Astrocyte (in vitro differentiated cells and primary cell): ENCODE measurements around the gene AGRN. TPM values are rescaled to one million over a fixed set of nuclear protein-coding genes. Genes with fewer than 3 reads are reported as not detected.

Experiments used
- DNase-seq: peaks from one replicate; pipeline ENCODE4 v3.0.0-alpha.2; 2010; ENCODE audit warnings: low read depth
- FAIRE-seq: peaks from 2 replicates; lab custom pipeline; 2011; peaks lifted over from hg19 to GRCh38; lab: Jason Lieb, UNC
- H2AFZ ChIP-seq: 2 replicates; pipeline ENCODE4 v1.6.0; 2012; ENCODE audit warnings: low read depth, low read length, inconsistent platforms
- H3K27ac ChIP-seq: 2 replicates; pipeline ENCODE4 v1.5.1; 2011; ENCODE audit warnings: low read depth, low read length, inconsistent platforms
- H3K27me3 ChIP-seq: 2 replicates; pipeline ENCODE4 v1.6.0; 2011; ENCODE audit warnings: low read length, inconsistent platforms; ENCODE audit not compliant: insufficient read depth
- H3K36me3 ChIP-seq: 2 replicates; pipeline ENCODE4 v1.5.1; 2011; ENCODE audit warnings: low read length, inconsistent platforms; ENCODE audit not compliant: insufficient read depth
- H3K4me1 ChIP-seq: 2 replicates; pipeline ENCODE4 v1.5.1; 2011; ENCODE audit warnings: low read length, inconsistent platforms; ENCODE audit not compliant: insufficient read depth
- H3K4me2 ChIP-seq: 2 replicates; pipeline ENCODE4 v1.6.0; 2012; ENCODE audit warnings: low read length, inconsistent platforms
- H3K4me3 ChIP-seq: 2 replicates; pipeline ENCODE4 v1.5.1; 2011; ENCODE audit warnings: low read depth, mild to moderate bottlenecking, low read length, inconsistent platforms; ENCODE audit not compliant: insufficient read depth
- H3K79me2 ChIP-seq: 2 replicates; pipeline ENCODE4 v1.6.0; 2012; ENCODE audit warnings: mild to moderate bottlenecking, low read length, inconsistent platforms; ENCODE audit not compliant: insufficient read depth
- H3K9ac ChIP-seq: 2 replicates; pipeline ENCODE4 v1.6.0; 2012; ENCODE audit warnings: mild to moderate bottlenecking, low read length, inconsistent platforms
- H3K9me3 ChIP-seq: 2 replicates; pipeline ENCODE4 v1.5.1; 2012; ENCODE audit warnings: low read depth, mild to moderate bottlenecking, low read length, inconsistent platforms; ENCODE audit not compliant: insufficient read depth
- H4K20me1 ChIP-seq: 2 replicates; pipeline ENCODE4 v1.6.0; 2012; ENCODE audit warnings: low read length, inconsistent platforms; ENCODE audit not compliant: insufficient read depth
- H3K27ac Mint-ChIP-seq: one replicate; pipeline ENCODE4 v1.8.0; 2021; ENCODE audit warnings: mild to moderate bottlenecking, mixed read lengths; ENCODE audit not compliant: unreplicated experiment
- H3K27me3 Mint-ChIP-seq: one replicate; pipeline ENCODE4 v1.8.0; 2021; ENCODE audit warnings: low read depth, mixed read lengths; ENCODE audit not compliant: unreplicated experiment
- H3K36me3 Mint-ChIP-seq: one replicate; pipeline ENCODE4 v1.8.0; 2021; ENCODE audit warnings: low read depth, mixed read lengths; ENCODE audit not compliant: unreplicated experiment
- H3K4me1 Mint-ChIP-seq: one replicate; pipeline ENCODE4 v1.8.0; 2021; ENCODE audit warnings: low read depth, mixed read lengths; ENCODE audit not compliant: unreplicated experiment
- H3K4me3 Mint-ChIP-seq: one replicate; pipeline ENCODE4 v1.8.0; 2021; ENCODE audit warnings: mild to moderate bottlenecking, moderate library complexity, mixed read lengths; ENCODE audit not compliant: unreplicated experiment
- H3K9me3 Mint-ChIP-seq: one replicate; pipeline ENCODE4 v1.8.0; 2021; ENCODE audit warnings: mild to moderate bottlenecking, mixed read lengths; ENCODE audit not compliant: unreplicated experiment
- CTCF ChIP-seq: IDR thresholded peaks from 2 replicates; pipeline ENCODE4 v1.5.1; 2011; ENCODE audit warnings: low read depth, mild to moderate bottlenecking, inconsistent platforms, low read length, moderate library complexity; ENCODE audit not compliant: insufficient read depth
- EZH2 ChIP-seq: IDR thresholded peaks from 2 replicates; pipeline ENCODE4 v1.6.1; 2012; ENCODE audit warnings: mild to moderate bottlenecking, low read length, inconsistent platforms; ENCODE audit not compliant: insufficient read depth
- total RNA-seq: library from RNA; stranded (reverse); gene quantifications from 2 replicates; pipeline ENCODE4 v1.2.1, GENCODE V29; 2021

AGRN gene
- total RNA-seq, 1 donor from 2014 or later: 589 TPM

DNA sequence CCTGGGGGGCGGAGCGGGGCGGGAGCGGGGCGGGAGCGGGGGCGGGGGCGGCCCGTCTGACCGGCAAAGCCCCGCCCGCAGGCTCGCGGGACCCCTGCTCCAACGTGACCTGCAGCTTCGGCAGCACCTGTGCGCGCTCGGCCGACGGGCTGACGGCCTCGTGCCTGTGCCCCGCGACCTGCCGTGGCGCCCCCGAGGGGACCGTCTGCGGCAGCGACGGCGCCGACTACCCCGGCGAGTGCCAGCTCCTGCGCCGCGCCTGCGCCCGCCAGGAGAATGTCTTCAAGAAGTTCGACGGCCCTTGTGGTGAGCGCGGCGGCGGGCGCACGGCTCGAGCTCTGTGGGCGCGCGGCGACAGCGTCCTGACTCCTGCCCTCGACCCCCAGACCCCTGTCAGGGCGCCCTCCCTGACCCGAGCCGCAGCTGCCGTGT lies 21.2 kb downstream of the AGRN start:
- H3K9ac ChIP-seq: no peak overlapping the region
- DNase-seq (no peak), FAIRE-seq (no peak)
- H3K4me3 ChIP-seq: no peak overlapping the region
- no peak overlapping the region for H3K4me3 Mint-ChIP-seq
- no peak for TF ChIP-seq CTCF
- TF ChIP-seq EZH2: no peak
- H3K27ac Mint-ChIP-seq: no peak overlapping the region
- H3K27ac ChIP-seq: no peak overlapping the region
- no peak overlapping the region for H2AFZ ChIP-seq
- peaks cover 19% of the 10 kb centered on the region for H3K36me3 Mint-ChIP-seq
- H3K4me1 ChIP-seq: peaks cover 7% of the 10 kb centered on the region
- no peaks in the 10 kb centered on the region for H3K27me3 Mint-ChIP-seq
- peaks cover 22% of the 10 kb centered on the region for H3K79me2 ChIP-seq
- peaks cover 5% of the 10 kb centered on the region for H3K4me1 Mint-ChIP-seq
- peaks cover 79% of the 10 kb centered on the region for H4K20me1 ChIP-seq
- no peak overlapping the region for H3K4me2 ChIP-seq
- H3K9me3 Mint-ChIP-seq: no peaks in the 10 kb centered on the region
- H3K36me3 ChIP-seq: no peaks in the 10 kb centered on the region
- H3K27me3 ChIP-seq: no peaks in the 10 kb centered on the region
- no peaks in the 10 kb centered on the region for H3K9me3 ChIP-seq

DNA sequence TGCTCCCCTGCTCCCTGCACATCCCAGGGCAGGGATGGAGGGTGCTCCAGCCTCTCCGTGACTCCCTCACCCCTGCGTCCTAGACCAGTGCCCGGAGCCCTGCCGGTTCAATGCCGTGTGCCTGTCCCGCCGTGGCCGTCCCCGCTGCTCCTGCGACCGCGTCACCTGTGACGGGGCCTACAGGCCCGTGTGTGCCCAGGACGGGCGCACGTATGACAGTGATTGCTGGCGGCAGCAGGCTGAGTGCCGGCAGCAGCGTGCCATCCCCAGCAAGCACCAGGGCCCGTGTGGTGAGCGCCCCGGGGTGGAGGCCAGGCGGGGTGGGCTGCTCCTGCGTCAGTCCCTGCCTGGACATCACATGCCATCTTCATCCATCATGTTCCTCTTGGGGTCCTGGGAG lies 22.0 kb downstream of the AGRN start:
- Mint-ChIP-seq H3K4me1 (peaks cover 3% of the 10 kb centered on the region), H3K27ac (no peak overlapping the region), H3K9me3 (no peaks in the 10 kb centered on the region), H3K36me3 (peaks cover 17% of the 10 kb centered on the region), H3K27me3 (no peaks in the 10 kb centered on the region), H3K4me3 (no peak overlapping the region)
- no peak overlapping the region for H3K4me3 ChIP-seq
- H3K36me3 ChIP-seq: no peaks in the 10 kb centered on the region
- H2AFZ ChIP-seq: no peak overlapping the region
- no peaks in the 10 kb centered on the region for H3K27me3 ChIP-seq
- peaks cover 7% of the 10 kb centered on the region for H3K4me1 ChIP-seq
- H4K20me1 ChIP-seq: peaks cover 72% of the 10 kb centered on the region
- H3K9ac ChIP-seq: no peak overlapping the region
- H3K27ac ChIP-seq: no peak overlapping the region
- no peak overlapping the region for H3K4me2 ChIP-seq
- no peak for TF ChIP-seq CTCF
- TF ChIP-seq EZH2: no peak
- FAIRE-seq: no peak
- no peak for DNase-seq
- no peaks in the 10 kb centered on the region for H3K9me3 ChIP-seq
- peaks cover 22% of the 10 kb centered on the region for H3K79me2 ChIP-seq

GRCh38 chr1:1042835-1043234 lies 22.9 kb downstream of the AGRN start:
- Histone ChIP-seq H3K79me2 (peaks cover 22% of the 10 kb centered on the region), H3K27me3 (no peaks in the 10 kb centered on the region), H3K27ac (no peak overlapping the region), H3K9ac (no peak overlapping the region), H4K20me1 (peaks cover 62% of the 10 kb centered on the region), H2AFZ (no peak overlapping the region), H3K36me3 (no peaks in the 10 kb centered on the region), H3K9me3 (no peaks in the 10 kb centered on the region), H3K4me2 (no peak overlapping the region), H3K4me3 (no peak overlapping the region), H3K4me1 (peaks cover 7% of the 10 kb centered on the region)
- TF ChIP-seq EZH2: no peak
- TF ChIP-seq CTCF: no peak
- no peak overlapping the region for H3K4me3 Mint-ChIP-seq
- peaks cover 16% of the 10 kb centered on the region for H3K36me3 Mint-ChIP-seq
- FAIRE-seq (no peak), DNase-seq (no peak)
- no peaks in the 10 kb centered on the region for H3K9me3 Mint-ChIP-seq
- peaks cover 3% of the 10 kb centered on the region for H3K4me1 Mint-ChIP-seq
- no peaks in the 10 kb centered on the region for H3K27me3 Mint-ChIP-seq
- no peak overlapping the region for H3K27ac Mint-ChIP-seq
